GM12878 (cell line): ENCODE data around the gene RHBDD1. TPM values are rescaled to one million over a fixed set of nuclear protein-coding genes. Genes with fewer than 3 reads are reported as not detected.
A peak's percentile ranks its signal among the peaks of the same experiment; 100 is the strongest.

ENCODE experiments used
- ATAC-seq: fragments of 200-7000 bp; cut with Tn5 transposase; 3 replicates; pipeline ENCODE4 v1.9.1; 2020; ENCODE audit warnings: mild to moderate bottlenecking, moderate library complexity
- BruUV-seq: library from RNA; stranded (reverse); fragments of 400-500 nt; replicated peaks from 2 replicates; lab custom pipeline; 2021; lab: Mats Ljungman, UMichigan
- CTCF ChIA-PET: fragments of 300-600 bp; sonication (Branson Sonifier 250); formaldehyde crosslinking; extraction: SDS; loops from one replicate; lab custom pipeline; 2021; ENCODE audit warnings: inconsistent platforms; lab: Yijun Ruan, JAX
- POLR2A ChIA-PET: fragments of 350-600 bp; formaldehyde crosslinking; extraction: SDS; loops from one replicate; lab custom pipeline; 2021; ENCODE audit warnings: inconsistent platforms; lab: Charles Lee
- RAD21 ChIA-PET: fragments of 300-600 bp; sonication (Branson Sonifier 250); formaldehyde crosslinking; loops from one replicate; lab custom pipeline; 2023; ENCODE audit warnings: antibody characterized with exemption; ENCODE audit not compliant: unreplicated experiment; lab: Charles Lee
- SMC1A ChIA-PET: fragments of 300-600 bp; sonication (Branson Sonifier 250); formaldehyde crosslinking; loops from one replicate; lab custom pipeline; 2023; ENCODE audit not compliant: unreplicated experiment, uncharacterized antibody; lab: Charles Lee
- DNase-seq: peaks from one replicate; pipeline ENCODE4 v3.0.0-alpha.2; 2011; ENCODE audit warnings: low read depth, low spot score
- FAIRE-seq: peaks from 3 replicates; lab custom pipeline; 2011; peaks lifted over from hg19 to GRCh38; lab: Jason Lieb, UNC
- H2AFZ ChIP-seq: 2 replicates; pipeline ENCODE4 v1.6.0; 2011; ENCODE audit warnings: low read depth, low read length, control low read depth; ENCODE audit not compliant: control insufficient read depth
- H3K27ac ChIP-seq: 2 replicates; pipeline ENCODE4 v1.5.1; 2011; ENCODE audit warnings: control low read depth; ENCODE audit not compliant: control insufficient read depth, insufficient read depth
- H3K27me3 ChIP-seq, 2 experiments: replicated peaks in 1 of 2; 2 replicates each; pipeline versions ENCODE4 v1.6.0 to v1.6.1; 2011; ENCODE audit warnings: low read length in 1 of 2; ENCODE audit not compliant: control insufficient read depth in 2 of 2, insufficient read depth in 2 of 2
- H3K36me3 ChIP-seq, 2 experiments: 2 replicates each; pipeline ENCODE4 v1.5.1; 2011; ENCODE audit warnings: low read length in 1 of 2; ENCODE audit not compliant: control insufficient read depth in 2 of 2, insufficient read depth in 2 of 2
- H3K4me1 ChIP-seq: 2 replicates; pipeline ENCODE4 v1.6.1; 2011; ENCODE audit warnings: mild to moderate bottlenecking, low read length, moderate library complexity, mixed read lengths; ENCODE audit not compliant: control insufficient read depth, insufficient read depth
- H3K4me2 ChIP-seq: 2 replicates; pipeline ENCODE4 v1.6.0; 2011; ENCODE audit warnings: control low read depth; ENCODE audit not compliant: control insufficient read depth, insufficient read depth
- H3K4me3 ChIP-seq: fragments of 200-600 bp; sonication (generic); 2 replicates; pipeline ENCODE4 v1.5.1; 2016
- H3K79me2 ChIP-seq: 2 replicates; pipeline ENCODE4 v1.6.0; 2011; ENCODE audit warnings: low read length; ENCODE audit not compliant: control insufficient read depth, insufficient read depth
- H3K9ac ChIP-seq: 2 replicates; pipeline ENCODE4 v1.8.0; 2011; ENCODE audit warnings: low read length, control low read depth, mixed read lengths; ENCODE audit not compliant: control insufficient read depth, insufficient read depth
- H3K9me3 ChIP-seq: replicated peaks from 3 replicates; pipeline ENCODE4 v1.5.1; 2011; ENCODE audit warnings: mild to moderate bottlenecking, low read length; ENCODE audit not compliant: control insufficient read depth, insufficient read depth
- H4K20me1 ChIP-seq: 2 replicates; pipeline ENCODE4 v1.6.0; 2011; ENCODE audit not compliant: control insufficient read depth, insufficient read depth
- BHLHE40 ChIP-seq, 2 experiments: fragments of 450-650 bp in 1 of 2; IDR thresholded peaks; 2 replicates each; pipeline ENCODE4 v1.6.1; 2011 to 2017; ENCODE audit warnings: low read depth in 2 of 2, borderline replicate concordance in 1 of 2, improper control_type of control experiment in 1 of 2, low read length in 1 of 2, mild to moderate bottlenecking in 1 of 2
- CREM ChIP-seq: IDR thresholded peaks from 2 replicates; pipeline ENCODE4 v1.6.1; 2014; ENCODE audit warnings: antibody characterized with exemption, low read depth
- EP300 ChIP-seq, 2 experiments: fragments of 150-350 bp in 1 of 2; IDR thresholded peaks; 2 replicates each; pipeline ENCODE4 v1.6.1; 2011 to 2012; ENCODE audit warnings: low read depth in 2 of 2, low read length in 2 of 2, borderline replicate concordance in 1 of 2, improper control_type of control experiment in 1 of 2, inconsistent platforms in 1 of 2; ENCODE audit not compliant: control insufficient read depth in 1 of 2
- GABPA ChIP-seq: IDR thresholded peaks from 2 replicates; pipeline ENCODE4 v1.6.1; 2014; ENCODE audit warnings: antibody characterized with exemption, low read depth, mild to moderate bottlenecking, inconsistent platforms
- GATAD2B ChIP-seq: fragments of 450-650 bp; conservative IDR thresholded peaks from 2 replicates; pipeline ENCODE4 v1.6.1; 2017; ENCODE audit warnings: low read depth, mild to moderate bottlenecking, moderate library complexity
- HDGF ChIP-seq: fragments of 450-650 bp; IDR thresholded peaks from 2 replicates; pipeline ENCODE4 v1.6.1; 2016; ENCODE audit warnings: antibody characterized with exemption
- IKZF2 ChIP-seq, 2 experiments: fragments of 450-650 bp; IDR thresholded peaks; 2 replicates each; pipeline ENCODE4 v1.6.1; 2017; ENCODE audit warnings: mild to moderate bottlenecking in 2 of 2, moderate library complexity in 2 of 2
- JUNB ChIP-seq: IDR thresholded peaks from 2 replicates; pipeline ENCODE4 v1.6.1; 2016; ENCODE audit warnings: antibody characterized with exemption, mild to moderate bottlenecking
- MEF2A ChIP-seq: IDR thresholded peaks from 2 replicates; pipeline ENCODE4 v1.6.1; 2011; ENCODE audit warnings: low read depth, mild to moderate bottlenecking, low read length, moderate library complexity; ENCODE audit not compliant: insufficient read depth
- MTA2 ChIP-seq: fragments of 450-650 bp; IDR thresholded peaks from 2 replicates; pipeline ENCODE4 v1.6.1; 2016; ENCODE audit warnings: low read depth, mild to moderate bottlenecking, moderate library complexity
- NFIC ChIP-seq: IDR thresholded peaks from 2 replicates; pipeline ENCODE4 v1.6.1; 2012; ENCODE audit warnings: low read depth, mild to moderate bottlenecking, inconsistent platforms, low read length, moderate library complexity
- NFXL1 ChIP-seq: fragments of 450-650 bp; IDR thresholded peaks from 2 replicates; pipeline ENCODE4 v1.6.1; 2017; ENCODE audit warnings: antibody characterized with exemption, mild to moderate bottlenecking, borderline replicate concordance
- NR2C1 ChIP-seq: fragments of 450-650 bp; IDR thresholded peaks from 2 replicates; pipeline ENCODE4 v1.6.1; 2017; ENCODE audit warnings: antibody characterized with exemption, mild to moderate bottlenecking, moderate library complexity
- NR2C2 ChIP-seq: IDR thresholded peaks from 2 replicates; pipeline ENCODE4 v1.6.1; 2011; ENCODE audit warnings: borderline replicate concordance, low read depth; ENCODE audit not compliant: control insufficient read depth, insufficient read length
- POLR2AphosphoS5 ChIP-seq: IDR thresholded peaks from 2 replicates; pipeline ENCODE4 v1.6.1; 2011; ENCODE audit warnings: mild to moderate bottlenecking, low read length, inconsistent platforms
- STAT3 ChIP-seq: IDR thresholded peaks from 2 replicates; pipeline ENCODE4 v1.6.1; 2011; ENCODE audit warnings: low read depth, low read length, improper control_type of control experiment
- WRNIP1 ChIP-seq: IDR thresholded peaks from 2 replicates; pipeline ENCODE4 v1.6.1; 2011; ENCODE audit warnings: low read depth, low read length, improper control_type of control experiment, borderline replicate concordance
- WGBS: methylation state at CpG from one replicate; pipeline ENCODE4 v1.1.6; 2016; ENCODE audit warnings: low lambda C conversion rate; ENCODE audit not compliant: insufficient replicate concordance, insufficient coverage; ENCODE audit errors: missing lambda C conversion rate; 5-methylcytosine and 5-hydroxymethylcytosine counted together
- in situ Hi-C: fragments of 300-500 bp; cut with MboI; formaldehyde crosslinking; loops from 9 replicates; pipeline ENCODE4 v1.14.3; 2018; ENCODE audit warnings: mixed read lengths
- intact Hi-C: fragments of 100-400 bp; cut with micrococcal nuclease; formaldehyde crosslinking; loops from one replicate; pipeline ENCODE4 v1.14.2; 2022; ENCODE audit not compliant: unreplicated experiment
- polyA plus RNA-seq, 11 experiments: library from polyadenylated mRNA; depleted of rRNA in 4 of 11; unstranded in 6 of 11; stranded (reverse) in 5 of 11; fragments of >200 nt; fragmentation: Nextera tagmentation in 4 of 11; fragmentation: Illumina TruSeq in 1 of 11; extraction: Ambion mirVana in 4 of 11; extraction: Trizol in 1 of 11; gene quantifications; 1 replicate in 1 of 11; 2 replicates in 10 of 11; pipeline versions ENCODE4 v1.2.1 to v1.2.3, GENCODE V29; 2011 to 2016; ENCODE audit warnings: inconsistent platforms in 2 of 11, missing spikeins in 2 of 11, low read depth in 1 of 11
- total RNA-seq, 4 experiments: library from RNA; depleted of rRNA in 3 of 4; stranded (reverse); fragments of >200 nt in 3 of 4; fragmentation: Illumina TruSeq in 1 of 4; extraction: Trizol in 1 of 4; gene quantifications; 2 replicates each; pipeline versions ENCODE4 v1.2.1 to v1.2.3, GENCODE V29; 2013 to 2021
- TF ChIP-seq, protein P1 (sequence below): IDR thresholded peaks from 2 replicates; pipeline ENCODE4 v1.6.1; 2011; ENCODE audit warnings: borderline replicate concordance, low read depth, mild to moderate bottlenecking, moderate library complexity, mixed read lengths, low read length; ENCODE audit not compliant: insufficient read depth; ENCODE audit errors: extremely low read length
- TF ChIP-seq, protein P2 (sequence below): fragments of 450-650 bp; IDR thresholded peaks from 2 replicates; pipeline ENCODE4 v1.6.1; 2016; ENCODE audit warnings: mild to moderate bottlenecking

RHBDD1 gene
- total and polyA plus RNA-seq, 10 of the 15 experiments (the other 5 are each of a cell fraction or from before 2014, with no cell fraction given) = 7.1 to 36.4 (median 14.7) TPM

DNA sequence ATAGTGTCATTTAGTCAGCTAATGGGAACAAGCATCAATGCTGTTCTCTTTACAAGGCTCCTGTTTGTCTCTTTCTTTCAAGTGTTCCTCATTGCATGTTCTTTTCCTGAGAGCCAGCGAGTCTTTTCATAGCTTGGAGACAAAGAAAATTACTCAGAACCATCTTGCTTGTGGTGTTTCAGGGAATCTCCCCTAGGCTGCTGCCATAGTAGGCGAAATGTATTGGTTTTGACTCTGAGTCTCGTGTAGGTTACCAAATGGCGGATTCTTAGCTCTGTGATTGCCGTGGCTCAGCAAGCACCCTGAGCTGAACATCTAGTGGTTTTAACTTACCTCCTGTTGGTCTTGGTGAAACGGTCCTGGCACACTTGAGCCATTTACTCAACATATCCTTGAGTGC lies 68.7 kb downstream of the RHBDD1 start:
- WGBS = 58% methylated on average over 6 of the region's 6 CpGs
- H4K20me1 ChIP-seq = no peaks in the 10 kb centered on the region
- no TSS peak for BruUV-seq
- ChIA-PET SMC1A (interaction anchor here (0.8 to 1.5 kb wide), 12 partner anchors 9 to 102 kb away, joined by 3 to 8 read pairs (median 4); no protein-coding TSS in a partner anchor), POLR2A (interaction anchor here (0.6 to 0.7 kb wide), 2 partner anchors 56 to 84 kb away, joined by 3 to 4 read pairs; no protein-coding TSS in a partner anchor), CTCF (no interaction called here), RAD21 (interaction anchor here (1.5 to 1.8 kb wide), 2 partner anchors 65 to 70 kb away, joined by 4 to 5 read pairs; no protein-coding TSS in a partner anchor)
- H3K27ac ChIP-seq = peak overlapping the region; percentile 84
- H3K4me2 ChIP-seq = peak overlapping the region; percentile 94
- peak; percentile 40 for ATAC-seq
- H3K9ac ChIP-seq = peak overlapping the region; percentile 36; the same call in 1 of the 2 replicates
- in situ Hi-C loops (no loop called here), intact Hi-C loops (no loop called here)
- H3K27me3 ChIP-seq = no peaks in the 10 kb centered on the region
- no peak overlapping the region for H3K4me3 ChIP-seq
- no peak for FAIRE-seq
- peaks cover 2% of the 10 kb centered on the region for H3K79me2 ChIP-seq
- H3K4me1 ChIP-seq = peaks cover 47% of the 10 kb centered on the region
- peak overlapping the region; percentile 51 for H2AFZ ChIP-seq
- H3K9me3 ChIP-seq = no peaks in the 10 kb centered on the region
- DNase-seq = no peak
- no peaks in the 10 kb centered on the region for H3K36me3 ChIP-seq
- TF ChIP-seq NR2C2 (no peak), BHLHE40 (IDR thresholded peaks at IDR 0.05; ENCODE audit: borderline replicate concordance in 1 of 2, low read depth in 2 of 2, low read length in 1 of 2) (peak; percentile 29 to 60; a peak in 3 of 4 replicates), NR2C1 (no peak), NFIC (peak; percentile 17; the same call in 1 of the 2 replicates), EP300 (IDR thresholded peaks at IDR 0.05; ENCODE audit: borderline replicate concordance in 1 of 2, control insufficient read depth in 1 of 2, low read depth in 2 of 2, low read length in 2 of 2) (peak in 1 of 2 experiments; percentile 21; a peak in 1 of 4 replicates), POLR2AphosphoS5 (no peak), MEF2A (no peak), GABPA (no peak), JUNB (peak; percentile 51), STAT3 (no peak), GATAD2B (no peak), CREM (peak; percentile 29; the same call in 1 of the 2 replicates), HDGF (no peak), MTA2 (no peak), WRNIP1 (no peak), IKZF2 (IDR thresholded peaks at IDR 0.05) (peak in 1 of 2 experiments; percentile 20; a peak in 1 of 4 replicates), NFXL1 (no peak)
- TF ChIP-seq, protein P1, sequence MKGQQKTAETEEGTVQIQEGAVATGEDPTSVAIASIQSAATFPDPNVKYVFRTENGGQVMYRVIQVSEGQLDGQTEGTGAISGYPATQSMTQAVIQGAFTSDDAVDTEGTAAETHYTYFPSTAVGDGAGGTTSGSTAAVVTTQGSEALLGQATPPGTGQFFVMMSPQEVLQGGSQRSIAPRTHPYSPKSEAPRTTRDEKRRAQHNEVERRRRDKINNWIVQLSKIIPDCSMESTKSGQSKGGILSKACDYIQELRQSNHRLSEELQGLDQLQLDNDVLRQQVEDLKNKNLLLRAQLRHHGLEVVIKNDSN = no peak
- TF ChIP-seq, protein P2, sequence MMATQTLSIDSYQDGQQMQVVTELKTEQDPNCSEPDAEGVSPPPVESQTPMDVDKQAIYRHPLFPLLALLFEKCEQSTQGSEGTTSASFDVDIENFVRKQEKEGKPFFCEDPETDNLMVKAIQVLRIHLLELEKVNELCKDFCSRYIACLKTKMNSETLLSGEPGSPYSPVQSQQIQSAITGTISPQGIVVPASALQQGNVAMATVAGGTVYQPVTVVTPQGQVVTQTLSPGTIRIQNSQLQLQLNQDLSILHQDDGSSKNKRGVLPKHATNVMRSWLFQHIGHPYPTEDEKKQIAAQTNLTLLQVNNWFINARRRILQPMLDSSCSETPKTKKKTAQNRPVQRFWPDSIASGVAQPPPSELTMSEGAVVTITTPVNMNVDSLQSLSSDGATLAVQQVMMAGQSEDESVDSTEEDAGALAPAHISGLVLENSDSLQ = no peak
